ENCODE data around the gene FAF1.

DNA sequence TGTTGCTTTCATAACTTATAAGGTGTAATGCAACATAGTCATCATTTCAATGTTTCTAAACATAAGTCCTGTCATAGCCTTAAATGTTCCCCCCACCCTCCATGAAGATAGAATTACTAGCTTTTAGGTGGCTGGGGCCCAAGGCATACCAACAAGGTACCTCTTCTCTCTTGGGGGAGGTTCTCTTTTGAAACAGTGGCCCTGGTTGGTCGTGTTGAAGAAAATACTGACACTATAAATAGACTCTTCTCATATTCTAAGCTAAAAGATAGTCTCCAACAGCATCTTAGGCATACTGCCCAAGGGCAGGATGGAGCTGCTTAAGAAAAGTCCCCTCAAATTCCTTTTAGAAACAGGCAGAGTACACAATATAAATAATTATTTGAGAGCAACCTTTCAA lies 255.0 kb downstream of the FAF1 start:
- no peak for TF ChIP-seq CTBP1 (IDR thresholded peaks at IDR 0.05; ENCODE audit: borderline replicate concordance)
- no peak for TF ChIP-seq FOXM1 (IDR thresholded peaks at IDR 0.05; ENCODE audit: borderline replicate concordance)
- no peak for TF ChIP-seq NFRKB (IDR thresholded peaks at IDR 0.05)
